GM23338 (cell line): ENCODE results near the gene MVB12B. TPM values are rescaled to one million over a fixed set of nuclear protein-coding genes. Genes with fewer than 3 reads are reported as not detected.
A peak's percentile ranks its signal among the peaks of the same experiment; 100 is the strongest.

Source experiments
- ATAC-seq: fragments of 200-7000 bp; cut with Tn5 transposase; 3 replicates; pipeline ENCODE4 v1.9.1; 2020
- DNase-seq: peaks from one replicate; pipeline ENCODE4 v3.0.0-alpha.2; 2015; ENCODE audit warnings: low spot score
- H2AFZ ChIP-seq: fragments of 200-600 bp; sonication (generic); 2 replicates; pipeline ENCODE4 v1.8.0; 2016; ENCODE audit warnings: antibody characterized with exemption, mild to moderate bottlenecking, moderate library complexity
- H3F3A ChIP-seq: fragments of 200-600 bp; sonication (generic); replicated peaks from 2 replicates; pipeline ENCODE4 v1.8.0; 2017; ENCODE audit warnings: antibody characterized with exemption, mixed run types, low read depth
- H3K27ac ChIP-seq: fragments of 200-600 bp; sonication (generic); 2 replicates; pipeline ENCODE4 v1.6.1; 2016; ENCODE audit warnings: low read depth
- H3K27me3 ChIP-seq: fragments of 200-600 bp; sonication (generic); 2 replicates; pipeline ENCODE4 v1.8.0; 2016; ENCODE audit warnings: mild to moderate bottlenecking, mixed run types, moderate library complexity; ENCODE audit not compliant: insufficient read depth
- H3K36me3 ChIP-seq: fragments of 200-600 bp; sonication (generic); 2 replicates; pipeline ENCODE4 v1.8.0; 2016; ENCODE audit warnings: mild to moderate bottlenecking; ENCODE audit not compliant: insufficient read depth
- H3K4me1 ChIP-seq: fragments of 200-600 bp; sonication (generic); 2 replicates; pipeline ENCODE4 v1.8.0; 2016; ENCODE audit warnings: mild to moderate bottlenecking, moderate library complexity; ENCODE audit not compliant: insufficient read depth
- H3K4me2 ChIP-seq: fragments of 200-600 bp; sonication (generic); 2 replicates; pipeline ENCODE4 v1.7.1; 2017; ENCODE audit warnings: mixed run types
- H3K4me3 ChIP-seq: fragments of 200-600 bp; sonication (generic); 2 replicates; pipeline ENCODE4 v1.6.1; 2016; ENCODE audit warnings: mixed run types
- H3K79me2 ChIP-seq: fragments of 200-600 bp; sonication (generic); replicated peaks from 2 replicates; pipeline ENCODE4 v1.8.0; 2017; ENCODE audit warnings: mild to moderate bottlenecking; ENCODE audit not compliant: insufficient read depth
- H3K9me2 ChIP-seq: fragments of 200-600 bp; sonication (generic); 2 replicates; pipeline ENCODE4 v1.8.0; 2017; ENCODE audit not compliant: insufficient read depth
- H4K20me1 ChIP-seq: fragments of 200-600 bp; sonication (generic); replicated peaks from 2 replicates; pipeline ENCODE4 v1.8.0; 2017; ENCODE audit warnings: mild to moderate bottlenecking; ENCODE audit not compliant: insufficient read depth
- H3K27ac Mint-ChIP-seq: 2 replicates; pipeline ENCODE4 v1.8.0; 2020; ENCODE audit warnings: inconsistent platforms, mild to moderate bottlenecking, moderate library complexity, mixed read lengths
- H3K27me3 Mint-ChIP-seq: 3 replicates; pipeline ENCODE4 v1.8.0; 2022; ENCODE audit warnings: low read depth, mild to moderate bottlenecking, moderate library complexity, mixed read lengths, inconsistent platforms; ENCODE audit not compliant: insufficient read depth, poor library complexity
- H3K36me3 Mint-ChIP-seq: 3 replicates; pipeline ENCODE4 v1.8.0; 2021; ENCODE audit warnings: low read depth, mild to moderate bottlenecking, inconsistent platforms, moderate library complexity, mixed read lengths
- H3K4me1 Mint-ChIP-seq: 3 replicates; pipeline ENCODE4 v1.8.0; 2020; ENCODE audit warnings: mild to moderate bottlenecking, inconsistent platforms, mixed read lengths
- H3K4me3 Mint-ChIP-seq: 3 replicates; pipeline ENCODE4 v1.8.0; 2021; ENCODE audit warnings: moderate library complexity, mild to moderate bottlenecking, inconsistent platforms, mixed read lengths
- H3K9me3 Mint-ChIP-seq: 3 replicates; pipeline ENCODE4 v1.8.0; 2020; ENCODE audit warnings: moderate library complexity, mild to moderate bottlenecking, inconsistent platforms, mixed read lengths
- CTCF ChIP-seq, 2 experiments: fragments of 200-600 bp in 1 of 2; sonication (generic) in 1 of 2; conservative IDR thresholded peaks; 2 replicates each; pipeline versions ENCODE4 v1.5.1 to v1.6.1; 2016 to 2017; ENCODE audit warnings: antibody characterized with exemption in 2 of 2, low read depth in 2 of 2, mild to moderate bottlenecking in 2 of 2, moderate library complexity in 1 of 2
- ETS1 ChIP-seq: IDR thresholded peaks from 2 replicates; pipeline ENCODE4 v1.6.1; 2016; ENCODE audit warnings: antibody characterized with exemption
- EZH2phosphoT487 ChIP-seq: fragments of 200-600 bp; sonication (generic); IDR thresholded peaks from one replicate; pipeline ENCODE4 v1.8.1; 2018; ENCODE audit warnings: antibody characterized with exemption; ENCODE audit not compliant: unreplicated experiment
- JUNB ChIP-seq: IDR thresholded peaks from one replicate; pipeline ENCODE4 v1.6.1; 2016; ENCODE audit warnings: antibody characterized with exemption; ENCODE audit not compliant: unreplicated experiment
- NANOG ChIP-seq: IDR thresholded peaks from 2 replicates; pipeline ENCODE4 v1.6.1; 2016; ENCODE audit warnings: antibody characterized with exemption, borderline replicate concordance
- REST ChIP-seq: IDR thresholded peaks from one replicate; pipeline ENCODE4 v1.6.1; 2018; ENCODE audit warnings: antibody characterized with exemption; ENCODE audit not compliant: unreplicated experiment
- ZNF462 ChIP-seq: fragments of 250-450 bp; sonication (Bioruptor Pico); IDR thresholded peaks from 2 replicates; pipeline ENCODE4 v1.5.0; 2020; ENCODE audit warnings: mild to moderate bottlenecking, moderate library complexity
- polyA plus RNA-seq: library from polyadenylated mRNA; unstranded; fragments of >200 nt; fragmentation: Nextera tagmentation; extraction: Ambion mirVana; gene quantifications from 2 replicates; pipeline ENCODE4 v1.2.1, GENCODE V29; 2016
- total RNA-seq: library from RNA; depleted of rRNA; stranded (reverse); fragments of >200 nt; shearing (Covaris generic); gene quantifications from 2 replicates; pipeline ENCODE4 v1.2.3, GENCODE V29; 2014

Gene MVB12B
- total and polyA plus RNA-seq, 2 experiments from 2014 or later = 1.9 to 6.6 TPM

- Mint-ChIP-seq H3K27ac (no peak overlapping the region), H3K27me3 (peaks cover 11% of the 10 kb centered on the region), H3K4me1 (peaks cover 4% of the 10 kb centered on the region; the same call in 2 of the 3 replicates), H3K4me3 (no peak overlapping the region), H3K36me3 (no peaks in the 10 kb centered on the region; the same call in 2 of the 3 replicates), H3K9me3 (no peaks in the 10 kb centered on the region)
- Histone ChIP-seq H3K27ac (no peak overlapping the region), H3K9me2 (no peaks in the 10 kb centered on the region), H3K4me3 (no peak overlapping the region), H3F3A (no peaks in the 10 kb centered on the region), H3K4me2 (no peak overlapping the region), H3K36me3 (no peaks in the 10 kb centered on the region), H4K20me1 (no peaks in the 10 kb centered on the region), H3K79me2 (no peaks in the 10 kb centered on the region), H2AFZ (peak overlapping the region; percentile 60; the same call in 1 of the 2 replicates), H3K4me1 (no peaks in the 10 kb centered on the region), H3K27me3 (no peaks in the 10 kb centered on the region)
- no peak for TF ChIP-seq NANOG
- TF ChIP-seq ETS1 = peak; percentile 43; the same call in 1 of the 2 replicates
- no peak for TF ChIP-seq REST
- TF ChIP-seq ZNF462 (CRISPR knock-in tag) = no peak
- TF ChIP-seq CTCF (conservative IDR thresholded peaks at IDR 0.05; ENCODE audit: low read depth in 2 of 2) = no peak
- TF ChIP-seq JUNB = no peak
- TF ChIP-seq EZH2phosphoT487 = no peak
- DNase-seq = peak; percentile 56
- peak; percentile 85 for ATAC-seq
Observed at GRCh38 chr9:126303488-126303887, 23.1 kb upstream of the MVB12B start.
